Upper lobe of left lung (tissue), 6 donors: ENCODE data around the gene GATAD2A. TPM values are rescaled to one million over a fixed set of nuclear protein-coding genes. Genes with fewer than 3 reads are reported as not detected.

ENCODE experiments used
- ATAC-seq, 2 donors: fragments of 200-7000 bp; cut with Tn5 transposase; one replicate each; pipeline ENCODE4 v1.9.1; 2022; ENCODE audit warnings: mild to moderate bottlenecking in 2 of 2, moderate library complexity in 2 of 2; ENCODE audit not compliant: low FRiP score in 2 of 2
- DNase-seq, 2 donors: peaks; one replicate each; pipeline ENCODE4 v3.0.0-alpha.2; 2019 to 2020
- H3K27ac ChIP-seq, 4 donors: fragments of 200-600 bp; sonication (generic); one replicate each; pipeline ENCODE4 v1.5.1; 2016 to 2019
- H3K27me3 ChIP-seq, 4 donors: fragments of 200-600 bp; sonication (generic); one replicate each; pipeline ENCODE4 v1.5.1; 2017 to 2019
- H3K36me3 ChIP-seq, 4 donors: fragments of 200-600 bp; sonication (generic); one replicate each; pipeline ENCODE4 v1.5.1; 2016 to 2019
- H3K4me1 ChIP-seq, 4 donors: fragments of 200-600 bp; sonication (generic); one replicate each; pipeline ENCODE4 v1.5.1; 2018 to 2019
- H3K4me3 ChIP-seq, 4 donors: fragments of 200-600 bp; sonication (generic); one replicate each; pipeline ENCODE4 v1.5.1; 2017 to 2019; ENCODE audit warnings: mild to moderate bottlenecking in 2 of 4, moderate library complexity in 1 of 4
- H3K9me3 ChIP-seq, 4 donors: fragments of 200-600 bp; sonication (generic); one replicate each; pipeline ENCODE4 v1.5.1; 2018 to 2019
- CTCF ChIP-seq, 6 experiments: fragments of 450-650 bp in 4 of 6; fragments of 200-600 bp in 2 of 6; sonication (generic) in 2 of 6; IDR thresholded peaks; one replicate each; pipeline ENCODE4 v1.5.1; 2016 to 2019; ENCODE audit warnings: antibody characterized with exemption in 6 of 6
- EP300 ChIP-seq, 4 donors: sonication (generic); formaldehyde crosslinking; IDR thresholded peaks; one replicate each; pipeline ENCODE4 v1.5.1; 2017; ENCODE audit warnings: antibody characterized with exemption in 4 of 4, control low read depth in 2 of 4
- POLR2A ChIP-seq, 4 donors: fragments of 450-650 bp; IDR thresholded peaks; one replicate each; pipeline ENCODE4 v1.5.1; 2016 to 2017; ENCODE audit warnings: antibody characterized with exemption in 4 of 4, mild to moderate bottlenecking in 2 of 4
- POLR2AphosphoS5 ChIP-seq, 2 donors: sonication (generic); formaldehyde crosslinking; IDR thresholded peaks; one replicate each; pipeline ENCODE4 v1.5.1; 2017; ENCODE audit warnings: antibody characterized with exemption in 2 of 2
- WGBS, 2 donors: methylation state at CpG; one replicate each; pipeline ENCODE4 v1.1.5; 2017 to 2018; 5-methylcytosine and 5-hydroxymethylcytosine counted together
- total RNA-seq, 6 donors: library from RNA; depleted of rRNA in 4 of 6; stranded (reverse); fragments of >200 nt in 4 of 6; gene quantifications; one replicate each; pipeline versions ENCODE4 v1.1.0 to v1.2.1, GENCODE V29; 2016 to 2021
- donor health status: DM: no; HTN: no; CAD: no; lungs with moderate emphysema.
- donor health status: DM: no; HTN: yes; CAD: no; lungs with severe emphysema.

The GATAD2A gene
- total RNA-seq, 6 donors from 2014 or later = 60.8 to 182 (median 88.0) TPM

- no peak for DNase-seq
- Histone ChIP-seq H3K36me3 (no peaks in the 10 kb centered on the region), H3K4me3 (no peak overlapping the region), H3K27me3 (no peaks in the 10 kb centered on the region), H3K9me3 (no peaks in the 10 kb centered on the region), H3K4me1 (no peaks in the 10 kb centered on the region), H3K27ac (no peak overlapping the region)
- no peak for ATAC-seq
- TF ChIP-seq POLR2A (IDR thresholded peaks at IDR 0.05) (no peak), POLR2AphosphoS5 (IDR thresholded peaks at IDR 0.05) (no peak), EP300 (IDR thresholded peaks at IDR 0.05) (no peak), CTCF (IDR thresholded peaks at IDR 0.05) (no peak)
- 75 to 77% methylated on average over 6 to 10 of the region's 10 CpGs for WGBS, 2 donors
Observed at GRCh38 chr19:19550972-19551852, 145.7 kb downstream of the GATAD2A start.

- no peak for ATAC-seq
- Histone ChIP-seq H3K27me3 (no peaks in the 10 kb centered on the region), H3K27ac (no peak overlapping the region), H3K4me3 (no peak overlapping the region), H3K9me3 (no peaks in the 10 kb centered on the region), H3K4me1 (no peaks in the 10 kb centered on the region), H3K36me3 (no peaks in the 10 kb centered on the region)
- 66 to 73% methylated on average over 3 to 14 of the region's 14 CpGs for WGBS, 2 donors
- no peak for DNase-seq
- no peak for TF ChIP-seq POLR2A (IDR thresholded peaks at IDR 0.05)
- TF ChIP-seq EP300 (IDR thresholded peaks at IDR 0.05) = no peak
- TF ChIP-seq POLR2AphosphoS5 (IDR thresholded peaks at IDR 0.05) = no peak
- TF ChIP-seq CTCF (IDR thresholded peaks at IDR 0.05) = no peak
Observed at GRCh38 chr19:19551853-19552192, 146.3 kb downstream of the GATAD2A start.

GRCh38 chr19:19552798-19553197 is 147.3 kb downstream of the GATAD2A start:
- H3K4me1 ChIP-seq = no peaks in the 10 kb centered on the region
- WGBS, 2 donors = 52 to 60% methylated on average over 1 to 6 of the region's 6 CpGs
- no peaks in the 10 kb centered on the region for H3K9me3 ChIP-seq
- TF ChIP-seq EP300 (IDR thresholded peaks at IDR 0.05) (no peak), CTCF (IDR thresholded peaks at IDR 0.05) (peak; percentile 45 to 71 (median 56))
- H3K27me3 ChIP-seq = no peaks in the 10 kb centered on the region
- no peak overlapping the region for H3K4me3 ChIP-seq
- H3K36me3 ChIP-seq = no peaks in the 10 kb centered on the region
- no peak overlapping the region for H3K27ac ChIP-seq
- peak in 1 of 2 donors; percentile 82 for DNase-seq
- ATAC-seq = peak; percentile 17 to 32

- no peaks in the 10 kb centered on the region for H3K4me1 ChIP-seq
- H3K9me3 ChIP-seq = no peaks in the 10 kb centered on the region
- H3K4me3 ChIP-seq = no peak overlapping the region
- no peaks in the 10 kb centered on the region for H3K27me3 ChIP-seq
- no peaks in the 10 kb centered on the region for H3K36me3 ChIP-seq
- 87 to 89% methylated on average over 10 of the region's 10 CpGs for WGBS, 2 donors
- no peak for ATAC-seq
- no peak for DNase-seq
- TF ChIP-seq EP300 (IDR thresholded peaks at IDR 0.05) (no peak), POLR2AphosphoS5 (IDR thresholded peaks at IDR 0.05) (no peak), CTCF (IDR thresholded peaks at IDR 0.05) (no peak), POLR2A (IDR thresholded peaks at IDR 0.05) (no peak)
- H3K27ac ChIP-seq = no peak overlapping the region
Observed at GRCh38 chr19:19553670-19554069, 148.2 kb downstream of the GATAD2A start.
